ENCODE results near the gene CNTNAP3.
"Not testable (repeated sequence)": the region's sequence is repeated elsewhere in the genome, so short reads cannot be mapped to it uniquely, and the experiment has no call there.

GRCh38 chr9:39030204-39031019, 257.6 kb downstream of the CNTNAP3 start:
- not testable (repeated sequence) for TF ChIP-seq CTCF (IDR thresholded peaks at IDR 0.05; ENCODE audit: extremely low read depth in 1 of 2, insufficient read depth in 1 of 2, low read depth in 1 of 2, low read length in 2 of 2); POLR2AphosphoS5 (IDR thresholded peaks at IDR 0.05; ENCODE audit: insufficient read depth, low read depth, low read length)

All from endothelial cell of umbilical vein (primary cell).